Measurements from ENCODE around the gene CTPS2. TPM values are rescaled to one million over a fixed set of nuclear protein-coding genes. Genes with fewer than 3 reads are reported as not detected.

The CTPS2 gene
- polyA plus RNA-seq, 12 donors: 13.2 to 28.0 (median 18.9) TPM; not detected in 1

DNA sequence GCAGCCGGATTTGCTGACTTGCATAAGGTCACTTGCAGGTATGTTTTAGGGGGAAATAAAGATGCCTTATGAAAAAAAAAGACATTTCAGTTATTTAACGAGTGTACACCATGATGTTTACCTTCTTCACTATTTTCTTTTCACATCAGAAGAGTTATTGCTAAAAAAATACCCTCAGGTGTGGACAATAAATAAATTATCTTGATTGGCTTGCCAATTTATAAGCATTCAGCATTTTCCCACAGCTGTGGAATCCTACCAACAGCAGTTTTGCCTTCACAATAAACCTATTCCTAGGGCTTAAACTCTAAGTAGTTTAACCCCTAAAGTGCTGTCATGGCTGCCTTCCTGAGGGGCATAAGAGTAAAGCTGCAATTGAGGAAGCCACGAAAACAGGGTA is 145.9 kb downstream of the CTPS2 start:
- DNase-seq: no peak

DNA sequence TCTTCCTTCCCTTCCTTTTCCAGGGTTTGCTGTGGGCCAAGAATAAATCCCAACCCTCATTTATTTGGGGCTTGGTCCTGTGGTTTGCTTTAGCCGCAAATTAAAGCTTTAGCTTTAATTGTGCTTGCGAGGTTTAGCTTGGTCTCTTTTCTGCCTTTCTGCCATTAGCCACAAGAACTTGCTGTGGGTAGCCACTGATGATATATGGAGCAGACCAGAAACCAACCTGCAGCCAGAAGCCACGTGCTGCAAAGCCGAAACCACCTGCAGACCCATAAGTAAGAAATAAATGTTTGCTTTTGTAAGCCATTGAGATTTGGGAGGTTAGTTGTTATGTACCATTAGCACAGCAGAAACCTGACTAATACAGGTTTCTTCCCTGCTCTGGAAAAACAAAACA is 152.3 kb downstream of the CTPS2 start:
- no peak for DNase-seq

DNA sequence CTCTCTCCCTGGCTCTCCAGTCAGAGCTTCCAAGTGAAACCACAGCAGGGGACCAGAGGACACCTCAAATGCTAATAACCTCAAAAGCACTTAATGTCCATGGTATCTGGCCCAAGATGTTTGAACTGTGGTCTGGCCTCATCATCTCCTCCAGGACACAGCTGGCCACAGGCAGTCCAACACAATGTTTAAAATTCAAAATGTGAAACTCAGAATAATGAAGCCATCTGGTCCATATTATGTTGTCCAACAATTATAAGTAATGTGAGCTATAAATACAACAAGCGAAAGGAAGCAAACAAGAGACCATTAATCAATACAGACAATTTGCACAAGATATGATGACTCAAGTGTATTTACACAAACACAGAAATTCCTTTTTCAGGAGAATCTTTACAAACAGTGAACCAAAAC is 153.3 kb downstream of the CTPS2 start:
- DNase-seq: peak; percentile 9

- no peak for DNase-seq
Measured at GRCh38 chrX:16558489-16558888, 154.0 kb downstream of the CTPS2 start.

DNA sequence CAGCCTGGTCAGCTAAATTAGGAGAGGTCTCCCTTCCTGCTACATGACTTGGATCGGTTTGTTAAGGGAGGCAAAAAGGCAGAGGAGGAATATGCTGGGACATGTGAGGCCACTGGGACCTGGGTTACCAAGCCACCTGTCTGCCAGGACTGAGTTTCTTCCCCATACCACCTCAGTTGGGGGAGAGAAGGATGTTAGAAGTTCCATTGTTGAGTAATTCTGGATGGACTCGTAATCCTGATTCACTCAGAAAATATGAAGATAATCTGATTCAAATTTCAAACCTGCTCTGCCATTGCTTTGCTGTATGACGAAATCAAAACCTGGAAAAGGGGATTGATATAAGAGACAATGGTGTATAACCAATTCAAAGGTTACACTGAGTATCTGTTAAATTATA is 159.9 kb downstream of the CTPS2 start:
- no peak for DNase-seq

DNA sequence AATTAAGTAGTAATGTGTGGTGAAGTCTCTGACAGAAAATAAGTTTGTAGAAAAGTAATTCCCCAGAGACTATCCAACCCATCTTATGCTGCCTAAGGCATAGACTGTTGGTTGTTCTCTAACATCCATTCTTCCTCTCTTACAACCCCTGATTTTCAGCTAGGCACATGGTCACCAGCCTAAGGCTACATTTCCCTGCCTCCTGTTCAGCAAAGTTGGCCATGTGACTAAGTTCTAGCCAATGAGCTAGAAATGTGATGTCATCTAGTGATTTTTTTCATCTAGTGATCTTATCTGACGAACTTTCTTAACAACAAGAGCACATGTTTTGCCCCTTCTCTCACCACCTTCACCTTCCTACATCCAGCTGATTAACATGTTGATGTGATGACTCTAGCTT is 164.8 kb downstream of the CTPS2 start:
- no peak for DNase-seq

DNA sequence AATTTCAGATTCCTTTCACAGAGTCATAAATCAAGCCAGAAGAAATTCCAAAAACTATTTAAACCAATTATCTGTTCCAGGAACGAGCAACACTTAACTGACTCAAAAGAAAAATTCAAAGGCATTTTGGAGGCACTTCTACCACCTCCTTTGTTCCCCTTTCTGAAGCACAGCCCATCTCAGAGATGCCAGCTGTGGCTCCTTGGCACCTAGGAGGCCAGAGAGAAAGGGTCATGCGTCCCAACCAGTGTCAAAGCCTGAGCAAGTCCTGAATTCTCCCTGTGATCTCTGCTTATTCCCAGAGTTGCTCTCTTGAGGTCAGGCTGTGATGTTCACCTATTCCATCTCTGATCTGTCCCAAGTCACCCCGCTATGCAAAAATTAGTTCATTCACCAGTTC is 167.5 kb downstream of the CTPS2 start:
- no peak for DNase-seq

Other genes with a start within 250 kb of the CTPS2 start
- not detected for gene S100G, start 62.5 kb downstream of the CTPS2 start, polyA plus RNA-seq (ENCODE audit: insufficient read length in 12 of 12)
- 10 to 100 TPM; 13.7 to 67.8 (median 17.5) TPM for gene SYAP1, start 6.9 kb upstream of the CTPS2 start, polyA plus RNA-seq (ENCODE audit: insufficient read length in 12 of 12)
- gene TXLNG, start 73.8 kb upstream of the CTPS2 start, polyA plus RNA-seq (ENCODE audit: insufficient read length in 12 of 12): 10 to 100 TPM in 4 of 12 donors, 1 to 10 TPM in 7, not detected in 1; 7.9 to 14.2 (median 9.7) TPM
- 100 to 1,000 TPM in 10 of 12 donors, 10 to 100 TPM in 1, not detected in 1; 96.2 to 213 (median 176) TPM for gene RBBP7, start 157.7 kb upstream of the CTPS2 start, polyA plus RNA-seq (ENCODE audit: insufficient read length in 12 of 12)
- 10 to 100 TPM in 4 of 12 donors, 1 to 10 TPM in 7, not detected in 1; 6.7 to 18.9 (median 9.8) TPM for gene REPS2, start 234.0 kb upstream of the CTPS2 start, polyA plus RNA-seq (ENCODE audit: insufficient read length in 12 of 12)